HL-60 (cell line): ENCODE results near the gene NOC4L.

Source experiments
- DNase-seq, 2 experiments: peaks; one replicate each; pipeline ENCODE4 v3.0.0-alpha.2; 2010 to 2020; ENCODE audit warnings: low read depth in 1 of 2, low spot score in 1 of 2
- H3K27ac ChIP-seq: fragments of 250-450 bp; sonication (Bioruptor Pico); replicated peaks from 2 replicates; pipeline ENCODE4 v1.5.1; 2020; ENCODE audit warnings: mild to moderate bottlenecking, moderate library complexity
- H3K27me3 ChIP-seq: fragments of 250-450 bp; sonication (Bioruptor Pico); 2 replicates; pipeline ENCODE4 v1.5.1; 2021; ENCODE audit warnings: mild to moderate bottlenecking, moderate library complexity; ENCODE audit not compliant: insufficient read depth, poor library complexity, severe bottlenecking
- H3K4me3 ChIP-seq: replicated peaks from 2 replicates; pipeline ENCODE4 v1.5.1; 2011; ENCODE audit warnings: mild to moderate bottlenecking, control low read depth, low read length; ENCODE audit not compliant: insufficient read depth
- GABPA ChIP-seq: IDR thresholded peaks from 2 replicates; pipeline ENCODE4 v1.6.1; 2012; ENCODE audit warnings: low read depth
- POLR2AphosphoS5 ChIP-seq: IDR thresholded peaks from 2 replicates; pipeline ENCODE4 v1.6.1; 2012; ENCODE audit warnings: low read depth
- SPI1 ChIP-seq: IDR thresholded peaks from 2 replicates; pipeline ENCODE4 v1.6.1; 2012; ENCODE audit warnings: low read depth, mild to moderate bottlenecking, borderline replicate concordance
- TF ChIP-seq, protein P1 (sequence below): IDR thresholded peaks from 2 replicates; pipeline ENCODE4 v1.6.1; 2012; ENCODE audit warnings: low read depth; ENCODE audit not compliant: insufficient replicate concordance
- TF ChIP-seq, protein P2 (sequence below): IDR thresholded peaks from one replicate; pipeline ENCODE4 v1.5.1; 2011; ENCODE audit warnings: low read length, control low read depth, inconsistent platforms; ENCODE audit not compliant: insufficient read depth

NOC4L gene

DNA sequence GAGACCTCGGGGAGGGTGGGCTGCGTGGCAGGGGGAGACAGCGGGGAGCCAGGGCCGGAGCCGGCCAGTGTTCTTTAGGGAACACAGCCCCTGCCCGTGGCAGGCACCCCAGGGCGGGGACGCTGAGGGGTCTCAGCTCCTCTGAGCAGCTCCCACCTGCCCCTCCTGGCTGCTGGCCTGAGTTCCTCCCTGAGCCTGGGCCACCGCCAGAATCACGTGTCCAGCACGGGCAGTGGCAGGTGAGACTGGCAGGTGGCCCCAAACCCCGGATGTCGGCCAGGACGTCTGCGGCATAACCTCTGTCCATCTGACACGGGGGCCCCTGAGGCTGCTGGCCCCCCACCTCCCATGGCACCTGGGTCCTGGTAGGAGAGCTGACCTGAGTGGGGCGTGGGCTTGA lies 25.1 kb downstream of the NOC4L start:
- TF ChIP-seq, protein P1, sequence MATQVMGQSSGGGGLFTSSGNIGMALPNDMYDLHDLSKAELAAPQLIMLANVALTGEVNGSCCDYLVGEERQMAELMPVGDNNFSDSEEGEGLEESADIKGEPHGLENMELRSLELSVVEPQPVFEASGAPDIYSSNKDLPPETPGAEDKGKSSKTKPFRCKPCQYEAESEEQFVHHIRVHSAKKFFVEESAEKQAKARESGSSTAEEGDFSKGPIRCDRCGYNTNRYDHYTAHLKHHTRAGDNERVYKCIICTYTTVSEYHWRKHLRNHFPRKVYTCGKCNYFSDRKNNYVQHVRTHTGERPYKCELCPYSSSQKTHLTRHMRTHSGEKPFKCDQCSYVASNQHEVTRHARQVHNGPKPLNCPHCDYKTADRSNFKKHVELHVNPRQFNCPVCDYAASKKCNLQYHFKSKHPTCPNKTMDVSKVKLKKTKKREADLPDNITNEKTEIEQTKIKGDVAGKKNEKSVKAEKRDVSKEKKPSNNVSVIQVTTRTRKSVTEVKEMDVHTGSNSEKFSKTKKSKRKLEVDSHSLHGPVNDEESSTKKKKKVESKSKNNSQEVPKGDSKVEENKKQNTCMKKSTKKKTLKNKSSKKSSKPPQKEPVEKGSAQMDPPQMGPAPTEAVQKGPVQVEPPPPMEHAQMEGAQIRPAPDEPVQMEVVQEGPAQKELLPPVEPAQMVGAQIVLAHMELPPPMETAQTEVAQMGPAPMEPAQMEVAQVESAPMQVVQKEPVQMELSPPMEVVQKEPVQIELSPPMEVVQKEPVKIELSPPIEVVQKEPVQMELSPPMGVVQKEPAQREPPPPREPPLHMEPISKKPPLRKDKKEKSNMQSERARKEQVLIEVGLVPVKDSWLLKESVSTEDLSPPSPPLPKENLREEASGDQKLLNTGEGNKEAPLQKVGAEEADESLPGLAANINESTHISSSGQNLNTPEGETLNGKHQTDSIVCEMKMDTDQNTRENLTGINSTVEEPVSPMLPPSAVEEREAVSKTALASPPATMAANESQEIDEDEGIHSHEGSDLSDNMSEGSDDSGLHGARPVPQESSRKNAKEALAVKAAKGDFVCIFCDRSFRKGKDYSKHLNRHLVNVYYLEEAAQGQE = no peak
- TF ChIP-seq, protein P2, sequence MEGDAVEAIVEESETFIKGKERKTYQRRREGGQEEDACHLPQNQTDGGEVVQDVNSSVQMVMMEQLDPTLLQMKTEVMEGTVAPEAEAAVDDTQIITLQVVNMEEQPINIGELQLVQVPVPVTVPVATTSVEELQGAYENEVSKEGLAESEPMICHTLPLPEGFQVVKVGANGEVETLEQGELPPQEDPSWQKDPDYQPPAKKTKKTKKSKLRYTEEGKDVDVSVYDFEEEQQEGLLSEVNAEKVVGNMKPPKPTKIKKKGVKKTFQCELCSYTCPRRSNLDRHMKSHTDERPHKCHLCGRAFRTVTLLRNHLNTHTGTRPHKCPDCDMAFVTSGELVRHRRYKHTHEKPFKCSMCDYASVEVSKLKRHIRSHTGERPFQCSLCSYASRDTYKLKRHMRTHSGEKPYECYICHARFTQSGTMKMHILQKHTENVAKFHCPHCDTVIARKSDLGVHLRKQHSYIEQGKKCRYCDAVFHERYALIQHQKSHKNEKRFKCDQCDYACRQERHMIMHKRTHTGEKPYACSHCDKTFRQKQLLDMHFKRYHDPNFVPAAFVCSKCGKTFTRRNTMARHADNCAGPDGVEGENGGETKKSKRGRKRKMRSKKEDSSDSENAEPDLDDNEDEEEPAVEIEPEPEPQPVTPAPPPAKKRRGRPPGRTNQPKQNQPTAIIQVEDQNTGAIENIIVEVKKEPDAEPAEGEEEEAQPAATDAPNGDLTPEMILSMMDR = no peak
- TF ChIP-seq POLR2AphosphoS5 = no peak
- no peak for TF ChIP-seq SPI1
- no peak for TF ChIP-seq GABPA
- peaks cover 5% of the 10 kb centered on the region for H3K27me3 ChIP-seq
- H3K27ac ChIP-seq = no peak overlapping the region
- no peak overlapping the region for H3K4me3 ChIP-seq
- no peak for DNase-seq

- Histone ChIP-seq H3K27me3 (peaks cover 3% of the 10 kb centered on the region), H3K4me3 (no peak overlapping the region), H3K27ac (no peak overlapping the region)
- TF ChIP-seq GABPA (no peak), SPI1 (no peak), POLR2AphosphoS5 (no peak)
- TF ChIP-seq, protein P2 = no peak
- TF ChIP-seq, protein P1 = no peak
- DNase-seq = no peak
Observed at GRCh38 chr12:132170094-132170636, 25.9 kb downstream of the NOC4L start.

DNA sequence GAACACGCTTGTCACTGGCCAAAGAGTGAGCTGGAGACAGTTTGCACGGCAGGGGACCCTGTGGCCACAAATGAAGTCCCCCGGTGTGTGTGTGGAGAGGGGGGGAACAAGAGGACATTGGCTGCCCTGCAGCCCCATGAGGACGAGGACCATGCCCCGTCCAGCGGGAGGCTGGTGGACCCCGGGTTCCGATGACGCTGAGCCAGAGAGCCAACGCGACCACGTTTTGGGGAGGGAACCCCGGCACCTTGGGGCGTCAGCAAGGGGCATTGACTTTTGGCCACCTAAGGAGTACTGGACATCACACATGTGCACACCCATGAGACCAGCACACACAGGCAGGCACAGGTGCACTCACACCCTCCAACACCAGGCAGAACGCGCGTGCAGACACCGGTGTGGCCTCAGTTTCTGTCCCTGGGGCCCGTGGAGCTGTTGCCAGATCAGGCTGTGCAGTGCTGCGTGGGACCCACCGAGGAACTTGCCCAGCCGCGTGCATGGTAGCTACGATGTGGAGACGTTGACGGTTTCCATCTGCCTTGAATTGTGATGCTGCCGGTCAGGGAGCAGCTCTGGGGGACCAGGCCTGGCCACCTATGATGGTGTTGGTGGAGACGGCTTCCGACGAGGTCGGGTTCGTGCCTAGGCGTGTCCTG lies 26.5 kb downstream of the NOC4L start:
- no peak overlapping the region for H3K4me3 ChIP-seq
- TF ChIP-seq, protein P1 = no peak
- TF ChIP-seq GABPA (no peak), SPI1 (no peak)
- TF ChIP-seq, protein P2 = no peak
- H3K27me3 ChIP-seq = peaks cover 3% of the 10 kb centered on the region
- no peak for DNase-seq
- no peak overlapping the region for H3K27ac ChIP-seq
